ENCODE measurements around the gene ATXN10.

Gene ATXN10

GRCh38 chr22:45731798-45732495 is 60.3 kb downstream of the ATXN10 start:
- TF ChIP-seq, protein P1, sequence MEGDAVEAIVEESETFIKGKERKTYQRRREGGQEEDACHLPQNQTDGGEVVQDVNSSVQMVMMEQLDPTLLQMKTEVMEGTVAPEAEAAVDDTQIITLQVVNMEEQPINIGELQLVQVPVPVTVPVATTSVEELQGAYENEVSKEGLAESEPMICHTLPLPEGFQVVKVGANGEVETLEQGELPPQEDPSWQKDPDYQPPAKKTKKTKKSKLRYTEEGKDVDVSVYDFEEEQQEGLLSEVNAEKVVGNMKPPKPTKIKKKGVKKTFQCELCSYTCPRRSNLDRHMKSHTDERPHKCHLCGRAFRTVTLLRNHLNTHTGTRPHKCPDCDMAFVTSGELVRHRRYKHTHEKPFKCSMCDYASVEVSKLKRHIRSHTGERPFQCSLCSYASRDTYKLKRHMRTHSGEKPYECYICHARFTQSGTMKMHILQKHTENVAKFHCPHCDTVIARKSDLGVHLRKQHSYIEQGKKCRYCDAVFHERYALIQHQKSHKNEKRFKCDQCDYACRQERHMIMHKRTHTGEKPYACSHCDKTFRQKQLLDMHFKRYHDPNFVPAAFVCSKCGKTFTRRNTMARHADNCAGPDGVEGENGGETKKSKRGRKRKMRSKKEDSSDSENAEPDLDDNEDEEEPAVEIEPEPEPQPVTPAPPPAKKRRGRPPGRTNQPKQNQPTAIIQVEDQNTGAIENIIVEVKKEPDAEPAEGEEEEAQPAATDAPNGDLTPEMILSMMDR (IDR thresholded peaks at IDR 0.05) = peak; percentile 45

DNA sequence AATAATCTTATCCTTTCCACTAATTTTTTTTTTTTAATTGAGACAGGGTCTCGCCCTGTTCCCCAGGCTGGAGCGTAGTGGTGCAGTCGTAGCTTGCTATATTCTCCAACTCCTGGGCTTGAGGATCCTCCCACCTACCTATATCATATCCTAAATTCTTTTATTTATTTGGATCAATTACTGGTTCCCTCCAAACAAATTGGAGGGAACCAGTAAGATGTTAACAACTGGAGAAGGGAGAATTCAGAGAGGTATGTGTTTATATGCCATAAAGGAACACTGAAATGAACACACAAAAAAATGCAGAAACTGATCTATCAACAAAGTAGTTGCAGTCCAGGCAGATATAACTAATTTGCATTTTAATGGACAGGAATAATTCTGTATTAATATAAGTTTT is 63.6 kb downstream of the ATXN10 start:
- TF ChIP-seq, protein P1 (IDR thresholded peaks at IDR 0.05) = no peak

DNA sequence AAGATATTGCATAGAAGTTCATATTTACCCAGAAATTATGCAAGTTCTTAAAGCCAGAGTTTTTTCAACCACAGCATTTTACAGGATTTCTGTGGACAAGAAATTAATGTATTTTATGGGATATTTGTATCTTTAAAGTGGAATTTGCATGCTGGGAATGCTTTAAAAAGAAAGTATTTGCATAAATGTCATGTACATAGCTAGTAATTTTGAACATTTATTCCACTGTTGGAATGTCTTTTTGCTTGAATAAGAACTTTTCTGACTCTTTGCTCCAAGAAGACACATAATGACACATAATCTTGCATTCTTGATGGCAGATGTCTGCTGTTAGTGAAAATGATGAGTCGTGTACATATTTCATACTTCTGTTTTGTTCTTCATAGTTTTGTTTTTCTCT is 66.6 kb downstream of the ATXN10 start:
- TF ChIP-seq, protein P1 (IDR thresholded peaks at IDR 0.05) = no peak

- TF ChIP-seq, protein P1 (IDR thresholded peaks at IDR 0.05) = no peak
Observed at GRCh38 chr22:45740236-45740635, 68.6 kb downstream of the ATXN10 start.

- TF ChIP-seq, protein P1 (IDR thresholded peaks at IDR 0.05) = no peak
Observed at GRCh38 chr22:45742866-45743450, 71.3 kb downstream of the ATXN10 start.

DNA sequence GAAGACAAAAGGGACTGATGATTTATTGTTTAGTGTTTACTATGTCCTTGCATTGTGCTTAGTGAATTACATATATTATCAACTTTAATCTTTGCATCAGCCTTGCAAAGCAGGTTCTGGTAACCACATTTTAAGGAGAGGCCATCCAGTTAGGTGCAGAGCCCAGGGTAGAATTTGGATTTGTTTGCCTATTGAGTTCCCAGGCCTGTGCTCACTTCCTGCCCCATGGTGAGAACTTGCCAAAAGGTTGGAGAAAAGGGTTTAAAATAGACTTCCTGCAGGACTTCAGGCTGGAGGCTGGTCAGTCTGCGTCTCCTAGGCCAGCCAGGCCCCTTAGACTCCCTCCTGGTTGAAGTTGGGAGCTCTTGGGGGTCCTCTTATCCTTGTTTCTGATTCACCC is 72.1 kb downstream of the ATXN10 start:
- TF ChIP-seq, protein P1 (IDR thresholded peaks at IDR 0.05) = no peak

GRCh38 chr22:45744442-45744841 is 72.8 kb downstream of the ATXN10 start:
- TF ChIP-seq, protein P1 (IDR thresholded peaks at IDR 0.05) = no peak

Measured in LNCAP (cell line).